Natural killer cell (primary cell): ENCODE measurements around the gene LLGL1. TPM values are rescaled to one million over a fixed set of nuclear protein-coding genes. Genes with fewer than 3 reads are reported as not detected.
A peak's percentile ranks its signal among the peaks of the same experiment; 100 is the strongest.

Source experiments
- ATAC-seq, 3 donors: fragments of 150-1000 bp in 2 of 3; fragments of 200-7000 bp in 1 of 3; cut with Tn5 transposase; 1 replicate in 1 of 3; 2 replicates in 2 of 3; pipeline ENCODE4 v1.10.0; 2021; ENCODE audit warnings: mild to moderate bottlenecking in 2 of 3, moderate library complexity in 2 of 3
- DNase-seq, 2 donors: peaks; one replicate each; pipeline versions ENCODE4 v3.0.0 to v3.0.0-alpha.2; 2013 to 2021; ENCODE audit warnings: mixed read lengths in 1 of 2
- H3K27ac ChIP-seq: one replicate; pipeline ENCODE4 v1.5.1; 2013; ENCODE audit warnings: mild to moderate bottlenecking, low read length
- H3K27me3 ChIP-seq: one replicate; pipeline ENCODE4 v1.6.1; 2013; ENCODE audit warnings: low read length; ENCODE audit not compliant: control insufficient read depth, insufficient read depth
- H3K36me3 ChIP-seq: one replicate; pipeline ENCODE4 v1.6.1; 2013; ENCODE audit warnings: low read length; ENCODE audit not compliant: control insufficient read depth, insufficient read depth
- H3K4me1 ChIP-seq: one replicate; pipeline ENCODE4 v1.6.1; 2013; ENCODE audit warnings: low read length; ENCODE audit not compliant: control insufficient read depth, insufficient read depth
- H3K4me3 ChIP-seq: one replicate; pipeline ENCODE4 v1.5.1; 2013; ENCODE audit warnings: low read length
- H3K9me3 ChIP-seq: one replicate; pipeline ENCODE4 v1.6.1; 2013; ENCODE audit warnings: low read length; ENCODE audit not compliant: control insufficient read depth, insufficient read depth
- H3K27ac Mint-ChIP-seq, 2 donors: one replicate each; pipeline ENCODE4 v1.8.0; 2022; ENCODE audit warnings: mild to moderate bottlenecking in 2 of 2, mixed read lengths in 2 of 2, moderate library complexity in 1 of 2
- H3K27me3 Mint-ChIP-seq, 2 donors: one replicate each; pipeline ENCODE4 v1.8.0; 2022; ENCODE audit warnings: low read depth in 2 of 2, mixed read lengths in 2 of 2
- H3K36me3 Mint-ChIP-seq: one replicate; pipeline ENCODE4 v1.8.0; 2022; ENCODE audit warnings: mixed read lengths
- H3K4me1 Mint-ChIP-seq, 2 donors: one replicate each; pipeline ENCODE4 v1.8.0; 2022; ENCODE audit warnings: mixed read lengths in 2 of 2
- H3K4me3 Mint-ChIP-seq: one replicate; pipeline ENCODE4 v1.8.0; 2022; ENCODE audit warnings: mild to moderate bottlenecking, moderate library complexity, mixed read lengths
- H3K9me3 Mint-ChIP-seq, 2 donors: one replicate each; pipeline ENCODE4 v1.8.0; 2022; ENCODE audit warnings: mixed read lengths in 2 of 2
- WGBS: methylation state at CpG from one replicate; pipeline ENCODE4 v1.1.7; 2013; ENCODE audit warnings: missing lambda C conversion rate; ENCODE audit not compliant: insufficient coverage; 5-methylcytosine and 5-hydroxymethylcytosine counted together
- intact Hi-C: fragments of 100-400 bp; cut with micrococcal nuclease; formaldehyde crosslinking; loops from one replicate; pipeline ENCODE4 v1.14.2; 2022
- total RNA-seq, 4 donors: library from RNA; stranded (reverse); fragments of 120-200 nt in 1 of 4; gene quantifications; one replicate each; pipeline versions ENCODE4 v1.2.3 to v1.2.4, GENCODE V29; 2013 to 2022
- TF ChIP-seq, protein P1 (sequence below): fragments of 200-600 bp; IDR thresholded peaks from one replicate; pipeline ENCODE4 v1.8.0; 2022; ENCODE audit warnings: antibody characterized with exemption

LLGL1 gene
- total RNA-seq, 3 donors from 2014 or later (not counting 1 experiment from before 2014, with no cell fraction given): 19.7 to 26.2 (median 25.8) TPM

- 85% methylated on average over 4 of the region's 4 CpGs for WGBS
- H3K36me3 ChIP-seq: peaks cover 45% of the 10 kb centered on the region
- Mint-ChIP-seq H3K36me3 (no peaks in the 10 kb centered on the region), H3K27me3 (no peaks in the 10 kb centered on the region), H3K4me3 (no peak overlapping the region), H3K27ac (peak overlapping the region in 1 of 2 donors; percentile 23), H3K4me1 (peaks cover 57% of the 10 kb centered on the region in 2 donors), H3K9me3 (no peaks in the 10 kb centered on the region)
- intact Hi-C loops: no loop called here
- peaks cover 6% of the 10 kb centered on the region for H3K4me1 ChIP-seq
- DNase-seq (no peak), ATAC-seq (no peak)
- no peak overlapping the region for H3K4me3 ChIP-seq
- TF ChIP-seq, protein P1, sequence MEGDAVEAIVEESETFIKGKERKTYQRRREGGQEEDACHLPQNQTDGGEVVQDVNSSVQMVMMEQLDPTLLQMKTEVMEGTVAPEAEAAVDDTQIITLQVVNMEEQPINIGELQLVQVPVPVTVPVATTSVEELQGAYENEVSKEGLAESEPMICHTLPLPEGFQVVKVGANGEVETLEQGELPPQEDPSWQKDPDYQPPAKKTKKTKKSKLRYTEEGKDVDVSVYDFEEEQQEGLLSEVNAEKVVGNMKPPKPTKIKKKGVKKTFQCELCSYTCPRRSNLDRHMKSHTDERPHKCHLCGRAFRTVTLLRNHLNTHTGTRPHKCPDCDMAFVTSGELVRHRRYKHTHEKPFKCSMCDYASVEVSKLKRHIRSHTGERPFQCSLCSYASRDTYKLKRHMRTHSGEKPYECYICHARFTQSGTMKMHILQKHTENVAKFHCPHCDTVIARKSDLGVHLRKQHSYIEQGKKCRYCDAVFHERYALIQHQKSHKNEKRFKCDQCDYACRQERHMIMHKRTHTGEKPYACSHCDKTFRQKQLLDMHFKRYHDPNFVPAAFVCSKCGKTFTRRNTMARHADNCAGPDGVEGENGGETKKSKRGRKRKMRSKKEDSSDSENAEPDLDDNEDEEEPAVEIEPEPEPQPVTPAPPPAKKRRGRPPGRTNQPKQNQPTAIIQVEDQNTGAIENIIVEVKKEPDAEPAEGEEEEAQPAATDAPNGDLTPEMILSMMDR: no peak
- no peaks in the 10 kb centered on the region for H3K27me3 ChIP-seq
- no peaks in the 10 kb centered on the region for H3K9me3 ChIP-seq
- no peak overlapping the region for H3K27ac ChIP-seq
These were observed 24.3 kb upstream of the LLGL1 start for GRCh38 chr17:18201108-18201507.

DNA sequence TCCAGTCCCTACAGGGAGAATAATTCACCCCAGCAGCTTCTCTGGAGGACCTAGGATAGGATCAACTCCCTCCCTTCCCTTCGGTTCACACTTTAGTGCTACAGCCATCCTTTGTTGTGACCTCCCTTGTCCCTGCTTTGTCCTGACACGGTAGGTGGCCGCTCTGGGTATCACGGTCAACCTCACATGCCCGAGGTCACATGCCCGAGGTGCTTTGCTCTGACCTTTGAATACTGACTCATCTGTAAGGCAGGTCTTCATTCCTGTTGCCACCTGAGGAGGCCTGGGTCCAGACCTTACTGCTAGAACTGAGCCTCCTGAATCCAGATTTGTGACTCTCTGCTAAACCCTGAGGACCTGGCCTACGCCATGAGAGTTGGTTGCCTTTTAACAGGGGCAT is 22.1 kb upstream of the LLGL1 start:
- intact Hi-C loops: no loop called here
- Mint-ChIP-seq H3K9me3 (no peaks in the 10 kb centered on the region), H3K4me3 (no peak overlapping the region), H3K36me3 (no peaks in the 10 kb centered on the region), H3K4me1 (peaks cover 42 to 49% of the 10 kb centered on the region in 2 donors), H3K27me3 (no peaks in the 10 kb centered on the region), H3K27ac (peak overlapping the region in 1 of 2 donors; percentile 39)
- Histone ChIP-seq H3K4me3 (no peak overlapping the region), H3K36me3 (peaks cover 39% of the 10 kb centered on the region), H3K4me1 (no peaks in the 10 kb centered on the region), H3K9me3 (no peaks in the 10 kb centered on the region), H3K27ac (no peak overlapping the region), H3K27me3 (no peaks in the 10 kb centered on the region)
- ATAC-seq (no peak), DNase-seq (no peak)
- 96% methylated on average over 7 of the region's 7 CpGs for WGBS
- TF ChIP-seq, protein P1: no peak

- intact Hi-C loops: no loop called here
- H3K36me3 Mint-ChIP-seq: no peaks in the 10 kb centered on the region
- H3K27ac Mint-ChIP-seq: peak overlapping the region; percentile 29 to 68
- Histone ChIP-seq H3K9me3 (no peaks in the 10 kb centered on the region), H3K27me3 (no peaks in the 10 kb centered on the region), H3K36me3 (peaks cover 52% of the 10 kb centered on the region), H3K4me3 (no peak overlapping the region), H3K4me1 (no peaks in the 10 kb centered on the region), H3K27ac (no peak overlapping the region)
- TF ChIP-seq, protein P1: no peak
- H3K9me3 Mint-ChIP-seq: no peaks in the 10 kb centered on the region
- no peak overlapping the region for H3K4me3 Mint-ChIP-seq
- ATAC-seq (no peak), DNase-seq (no peak)
- peaks cover 23 to 29% of the 10 kb centered on the region in 2 donors for H3K4me1 Mint-ChIP-seq
- WGBS: 100% methylated on average over 2 of the region's 2 CpGs
- no peaks in the 10 kb centered on the region for H3K27me3 Mint-ChIP-seq
These were observed 19.6 kb upstream of the LLGL1 start for GRCh38 chr17:18205861-18206260.

DNA sequence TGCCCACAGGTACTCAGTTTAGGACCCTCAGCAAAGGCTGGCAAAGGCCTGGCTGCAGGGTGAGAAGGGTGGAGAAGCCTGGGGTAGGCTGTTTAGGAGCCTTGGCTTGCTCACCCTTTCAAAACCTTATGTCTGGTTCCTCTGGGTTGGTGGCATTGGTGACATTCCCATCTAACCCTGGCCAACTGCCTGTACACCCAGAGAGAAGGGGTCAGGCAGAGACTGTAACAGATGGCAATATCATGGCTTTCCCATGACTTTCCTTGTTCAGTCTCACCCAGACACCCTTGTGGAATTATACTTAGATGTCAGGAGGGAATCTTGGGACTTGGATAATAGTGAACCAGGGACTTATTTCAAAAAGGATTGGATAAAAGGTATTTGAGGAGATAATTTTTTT is 18.5 kb upstream of the LLGL1 start:
- H3K4me1 Mint-ChIP-seq: peaks cover 14 to 21% of the 10 kb centered on the region in 2 donors
- H3K9me3 Mint-ChIP-seq: no peaks in the 10 kb centered on the region
- H3K4me3 Mint-ChIP-seq: no peak overlapping the region
- no peaks in the 10 kb centered on the region for H3K27me3 ChIP-seq
- H3K27ac Mint-ChIP-seq: no peak overlapping the region
- H3K36me3 ChIP-seq: peaks cover 49% of the 10 kb centered on the region
- no peaks in the 10 kb centered on the region for H3K27me3 Mint-ChIP-seq
- no peak overlapping the region for H3K27ac ChIP-seq
- no peak for DNase-seq
- H3K9me3 ChIP-seq: no peaks in the 10 kb centered on the region
- no peak overlapping the region for H3K4me3 ChIP-seq
- intact Hi-C loops: no loop called here
- ATAC-seq: no peak
- no peaks in the 10 kb centered on the region for H3K36me3 Mint-ChIP-seq
- H3K4me1 ChIP-seq: no peaks in the 10 kb centered on the region
- TF ChIP-seq, protein P1: no peak
